NCI-H774 (cell line): ENCODE data around the gene SHMT1.
"Not testable (repeated sequence)": the region's sequence is repeated elsewhere in the genome, so short reads cannot be mapped to it uniquely, and the experiment has no call there.

ENCODE experiments used
- DNase-seq: peaks from one replicate; lab custom pipeline; 2025; lab: John Stamatoyannopoulos, UW

The SHMT1 gene

GRCh38 chr17:18324140-18325050 is 39.0 kb downstream of the SHMT1 start:
- no peak for DNase-seq

GRCh38 chr17:18323507-18324139 is 39.7 kb downstream of the SHMT1 start:
- DNase-seq = no peak

GRCh38 chr17:18323007-18323406 is 40.3 kb downstream of the SHMT1 start:
- DNase-seq = no peak

GRCh38 chr17:18322522-18322921 is 40.8 kb downstream of the SHMT1 start:
- DNase-seq = no peak

- no peak for DNase-seq
Observed at GRCh38 chr17:18321309-18321708, 42.0 kb downstream of the SHMT1 start.

GRCh38 chr17:18320301-18320700 is 43.0 kb downstream of the SHMT1 start:
- no peak for DNase-seq

GRCh38 chr17:18319604-18320256 is 43.6 kb downstream of the SHMT1 start:
- DNase-seq = no peak

- DNase-seq = no peak
Observed at GRCh38 chr17:18318771-18319450, 44.4 kb downstream of the SHMT1 start.

- DNase-seq = no peak
Observed at GRCh38 chr17:18318117-18318516, 45.2 kb downstream of the SHMT1 start.

GRCh38 chr17:18315961-18316360 is 47.4 kb downstream of the SHMT1 start:
- no peak for DNase-seq

GRCh38 chr17:18315562-18315922 is 47.8 kb downstream of the SHMT1 start:
- DNase-seq = no peak

- peak; percentile 70 for DNase-seq
Observed at GRCh38 chr17:18314731-18315561, 48.4 kb downstream of the SHMT1 start, which contains the start of the genes SMCR8 and TOP3A. SMCR8 (plus strand) TSS chr17:18315293; CDS start chr17:18315790, 497 bp downstream. TOP3A (minus strand) TSS chr17:18314994; CDS start chr17:18314778, 216 bp downstream.

- DNase-seq = no peak
Observed at GRCh38 chr17:18314059-18314730, 49.2 kb downstream of the SHMT1 start.

- no peak for DNase-seq
Observed at GRCh38 chr17:18309202-18309601, 54.1 kb downstream of the SHMT1 start.

GRCh38 chr17:18303206-18303605 is 60.1 kb downstream of the SHMT1 start:
- DNase-seq = not testable (repeated sequence)

GRCh38 chr17:18300725-18301480 is 62.4 kb downstream of the SHMT1 start:
- DNase-seq = no peak

GRCh38 chr17:18298061-18298460 is 65.3 kb downstream of the SHMT1 start:
- DNase-seq = not testable (repeated sequence)

- no peak for DNase-seq
Observed at GRCh38 chr17:18291718-18292540, 71.4 kb downstream of the SHMT1 start.

GRCh38 chr17:18285296-18285695 is 78.1 kb downstream of the SHMT1 start:
- DNase-seq = no peak
